K562 (cell line): Measurements from ENCODE around the gene STAMBPL1.

ENCODE experiments used
- CTCF ChIP-seq, 3 experiments: IDR thresholded peaks in 2 of 3; conservative IDR thresholded peaks in 1 of 3; 2 replicates each; pipeline ENCODE4 v1.5.1; 2011 to 2012; ENCODE audit warnings: low read length in 3 of 3, mild to moderate bottlenecking in 3 of 3, control low read depth in 2 of 3, improper control_type of control experiment in 1 of 3, inconsistent platforms in 1 of 3, low read depth in 1 of 3, mixed read lengths in 1 of 3, moderate library complexity in 1 of 3; ENCODE audit not compliant: insufficient read depth in 2 of 3
- MAX ChIP-seq: sonication (generic); formaldehyde crosslinking; IDR thresholded peaks from 2 replicates; pipeline ENCODE4 v1.9.0; 2022; ENCODE audit warnings: mild to moderate bottlenecking, missing genetic modification reagents
- POLR2A ChIP-seq: fragments of 450-650 bp; conservative IDR thresholded peaks from 2 replicates; pipeline ENCODE4 v1.6.1; 2016
- SMARCA5 ChIP-seq: fragments of 450-650 bp; IDR thresholded peaks from 2 replicates; pipeline ENCODE4 v1.6.1; 2016
- SMC3 ChIP-seq: conservative IDR thresholded peaks from 2 replicates; pipeline ENCODE4 v1.6.1; 2011; ENCODE audit warnings: low read depth, low read length, improper control_type of control experiment; ENCODE audit not compliant: insufficient read depth
- ZFP36 ChIP-seq: fragments of 150-350 bp; IDR thresholded peaks from 2 replicates; pipeline ENCODE4 v1.6.1; 2018; ENCODE audit warnings: low read length, low read depth; ENCODE audit not compliant: partially characterized antibody
- TF ChIP-seq, protein P1 (sequence below): IDR thresholded peaks from 2 replicates; pipeline ENCODE4 v1.6.1; 2012; ENCODE audit warnings: low read depth, low read length, improper control_type of control experiment, borderline replicate concordance

- TF ChIP-seq, protein P1, sequence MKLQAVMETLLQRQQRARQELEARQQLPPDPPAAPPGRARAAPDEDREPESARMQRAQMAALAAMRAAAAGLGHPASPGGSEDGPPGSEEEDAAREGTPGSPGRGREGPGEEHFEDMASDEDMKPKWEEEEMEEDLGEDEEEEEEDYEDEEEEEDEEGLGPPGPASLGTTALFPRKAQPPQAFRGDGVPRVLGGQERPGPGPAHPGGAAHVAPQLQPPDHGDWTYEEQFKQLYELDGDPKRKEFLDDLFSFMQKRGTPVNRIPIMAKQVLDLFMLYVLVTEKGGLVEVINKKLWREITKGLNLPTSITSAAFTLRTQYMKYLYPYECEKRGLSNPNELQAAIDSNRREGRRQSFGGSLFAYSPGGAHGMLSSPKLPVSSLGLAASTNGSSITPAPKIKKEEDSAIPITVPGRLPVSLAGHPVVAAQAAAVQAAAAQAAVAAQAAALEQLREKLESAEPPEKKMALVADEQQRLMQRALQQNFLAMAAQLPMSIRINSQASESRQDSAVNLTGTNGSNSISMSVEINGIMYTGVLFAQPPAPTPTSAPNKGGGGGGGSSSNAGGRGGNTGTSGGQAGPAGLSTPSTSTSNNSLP: no peak
- no peak for TF ChIP-seq POLR2A
- no peak for TF ChIP-seq SMC3
- TF ChIP-seq ZFP36: no peak
- no peak for TF ChIP-seq CTCF (IDR thresholded peaks at IDR 0.05 in 2 of 3, conservative IDR thresholded peaks at IDR 0.05 in 1 of 3; ENCODE audit: insufficient read depth in 2 of 3, low read depth in 1 of 3, low read length in 3 of 3)
- TF ChIP-seq SMARCA5: no peak
- no peak for TF ChIP-seq MAX
Measured at GRCh38 chr10:88865281-88865876, 14.7 kb upstream of the STAMBPL1 start.
